Brain microvascular endothelial cell (primary cell): ENCODE results near the gene CALD1.
A peak's percentile ranks its signal among the peaks of the same experiment; 100 is the strongest.

ENCODE experiments used
- DNase-seq: peaks from one replicate; pipeline ENCODE4 v3.0.0-alpha.2; 2020
- H3K27ac ChIP-seq: fragments of 250-450 bp; sonication (Bioruptor Pico); 2 replicates; pipeline ENCODE4 v1.5.1; 2020; ENCODE audit warnings: mild to moderate bottlenecking, moderate library complexity
- H3K27me3 ChIP-seq: fragments of 250-450 bp; sonication (Bioruptor Pico); replicated peaks from 2 replicates; pipeline ENCODE4 v1.5.1; 2020; ENCODE audit warnings: mild to moderate bottlenecking
- H3K36me3 ChIP-seq: fragments of 250-450 bp; sonication (Bioruptor Pico); replicated peaks from 2 replicates; pipeline ENCODE4 v1.5.1; 2020; ENCODE audit warnings: mild to moderate bottlenecking
- H3K4me3 ChIP-seq: 2 replicates; pipeline ENCODE4 v1.5.1; 2011; ENCODE audit warnings: low read depth, mild to moderate bottlenecking, control low read depth, low read length, moderate library complexity
- CTCF ChIP-seq: IDR thresholded peaks from 2 replicates; pipeline ENCODE4 v1.5.1; 2011; ENCODE audit warnings: low read depth, mild to moderate bottlenecking, moderate library complexity, low read length, control low read depth, inconsistent platforms; ENCODE audit errors: missing control alignments
- in situ Hi-C: cut with HindIII; loops from 2 replicates; pipeline ENCODE4 v1.10.0; 2017; ENCODE audit warnings: low sequenced_read_pairs, low pct_ligation_motif_present

CALD1 gene

GRCh38 chr7:134780166-134780828, 863 bp downstream of the CALD1 start:
- DNase-seq = no peak
- in situ Hi-C loops = no loop called here
- Histone ChIP-seq H3K4me3 (peak overlapping the region; percentile 82), H3K27me3 (no peaks in the 10 kb centered on the region), H3K36me3 (peaks cover 33% of the 10 kb centered on the region), H3K27ac (peak overlapping the region; percentile 93)
- no peak for TF ChIP-seq CTCF

GRCh38 chr7:134781171-134781570, 1.7 kb downstream of the CALD1 start:
- no peak for TF ChIP-seq CTCF
- Histone ChIP-seq H3K4me3 (peak overlapping the region; percentile 82), H3K27me3 (no peaks in the 10 kb centered on the region), H3K27ac (peak overlapping the region; percentile 93), H3K36me3 (peaks cover 39% of the 10 kb centered on the region)
- no peak for DNase-seq
- in situ Hi-C loops = no loop called here

GRCh38 chr7:134782121-134782623, 2.7 kb downstream of the CALD1 start:
- in situ Hi-C loops = no loop called here
- DNase-seq = no peak
- Histone ChIP-seq H3K27me3 (no peaks in the 10 kb centered on the region), H3K36me3 (peaks cover 39% of the 10 kb centered on the region), H3K27ac (peak overlapping the region; percentile 93), H3K4me3 (peak overlapping the region; percentile 82)
- no peak for TF ChIP-seq CTCF

GRCh38 chr7:134783294-134784069, 4.0 kb downstream of the CALD1 start:
- no peak for DNase-seq
- H3K4me3 ChIP-seq = peak overlapping the region; percentile 82
- no peak for TF ChIP-seq CTCF
- in situ Hi-C loops = no loop called here
- peaks cover 45% of the 10 kb centered on the region for H3K36me3 ChIP-seq
- H3K27ac ChIP-seq = peak overlapping the region; percentile 93
- H3K27me3 ChIP-seq = no peaks in the 10 kb centered on the region

- Histone ChIP-seq H3K4me3 (no peak overlapping the region), H3K27ac (peak overlapping the region; percentile 8)
- DNase-seq = no peak
Measured at GRCh38 chr7:134784251-134785049, 5.0 kb downstream of the CALD1 start.

More at GRCh38 chr7:134784251-134785049, 5.0 kb downstream of the CALD1 start:
- in situ Hi-C loops = no loop called here
- TF ChIP-seq CTCF = no peak
- Histone ChIP-seq H3K27me3 (no peaks in the 10 kb centered on the region), H3K36me3 (peaks cover 46% of the 10 kb centered on the region)
